B cell (primary cell): ENCODE data around the gene SLC12A7. TPM values are rescaled to one million over a fixed set of nuclear protein-coding genes. Genes with fewer than 3 reads are reported as not detected.

Source experiments
- ATAC-seq: fragments of 200-7000 bp; cut with Tn5 transposase; one replicate; pipeline ENCODE4 v1.10.0; 2021; ENCODE audit warnings: low read depth, mild to moderate bottlenecking, moderate number of reproducible peaks, moderate library complexity
- CTCF ChIA-PET: fragments of 350-600 bp; sonication (Branson Sonifier 250); formaldehyde crosslinking; loops from one replicate; lab custom pipeline; 2021; ENCODE audit warnings: antibody characterized with exemption, inconsistent platforms; lab: Charles Lee
- POLR2A ChIA-PET: fragments of 350-600 bp; sonication (Branson Sonifier 250); formaldehyde crosslinking; loops from one replicate; lab custom pipeline; 2021; ENCODE audit warnings: antibody characterized with exemption; lab: Charles Lee
- DNase-seq: peaks from one replicate; pipeline ENCODE4 v3.0.0; 2013
- H2AFZ ChIP-seq: 2 replicates; pipeline ENCODE4 v1.6.1; 2012; ENCODE audit warnings: mild to moderate bottlenecking, low read depth, low read length; ENCODE audit not compliant: insufficient read depth, poor library complexity, severe bottlenecking
- H3K27ac ChIP-seq, 2 donors: 1 replicate in 1 of 2; 2 replicates in 1 of 2; pipeline ENCODE4 v1.5.1; 2012 to 2013; ENCODE audit warnings: low read length in 2 of 2, mild to moderate bottlenecking in 2 of 2, moderate library complexity in 1 of 2
- H3K27me3 ChIP-seq, 4 experiments: fragments of 200-600 bp in 1 of 4; sonication (generic) in 1 of 4; replicated peaks in 1 of 4; 1 replicate in 2 of 4; 2 replicates in 2 of 4; pipeline versions ENCODE4 v1.6.1 to v1.7.0; 2013 to 2016; ENCODE audit warnings: low read length in 3 of 4, mild to moderate bottlenecking in 2 of 4, mixed read lengths in 1 of 4, moderate library complexity in 1 of 4; ENCODE audit not compliant: insufficient read depth in 4 of 4, control insufficient read depth in 3 of 4; ENCODE audit errors: control extremely low read depth in 1 of 4
- H3K36me3 ChIP-seq, 2 experiments: replicated peaks in 1 of 2; 1 replicate in 1 of 2; 2 replicates in 1 of 2; pipeline versions ENCODE4 v1.6.1 to v1.7.1; 2013; ENCODE audit warnings: low read length in 1 of 2; ENCODE audit not compliant: insufficient read depth in 2 of 2, control insufficient read depth in 1 of 2; ENCODE audit errors: control extremely low read depth in 1 of 2, extremely low read depth in 1 of 2
- H3K4me1 ChIP-seq, 2 donors: fragments of 200-600 bp in 1 of 2; sonication (generic) in 1 of 2; 1 replicate in 1 of 2; 2 replicates in 1 of 2; pipeline versions ENCODE4 v1.5.1 to v1.6.1; 2013 to 2017; ENCODE audit warnings: low read length in 2 of 2; ENCODE audit not compliant: control insufficient read depth in 2 of 2, insufficient read depth in 2 of 2
- H3K4me2 ChIP-seq: replicated peaks from 2 replicates; pipeline ENCODE3; 2012; ENCODE audit warnings: mild to moderate bottlenecking, low read depth, low read length; ENCODE audit not compliant: poor library complexity, severe bottlenecking
- H3K4me3 ChIP-seq, 5 experiments: fragments of 200-600 bp in 1 of 5; sonication (generic) in 1 of 5; 1 replicate in 3 of 5; 2 replicates in 2 of 5; pipeline versions ENCODE4 v1.5.1 to v1.7.0; 2011 to 2016; ENCODE audit warnings: low read length in 4 of 5, mild to moderate bottlenecking in 4 of 5, low read depth in 2 of 5, control low read depth in 1 of 5, moderate library complexity in 1 of 5; ENCODE audit not compliant: insufficient read depth in 1 of 5; ENCODE audit errors: control extremely low read depth in 1 of 5, extremely low read depth in 1 of 5
- H3K79me2 ChIP-seq: fragments of 200-600 bp; sonication (generic); one replicate; pipeline ENCODE4 v1.6.0; 2016; ENCODE audit warnings: low read length; ENCODE audit not compliant: control insufficient read depth, insufficient read depth
- H3K9ac ChIP-seq: fragments of 200-600 bp; sonication (generic); 2 replicates; pipeline ENCODE4 v1.6.1; 2017; ENCODE audit warnings: mild to moderate bottlenecking, low read length, moderate library complexity
- H3K9me3 ChIP-seq, 3 donors: one replicate each; pipeline versions ENCODE4 v1.6.1 to v1.7.1; 2013; ENCODE audit warnings: low read length in 2 of 3; ENCODE audit not compliant: control insufficient read depth in 2 of 3, insufficient read depth in 1 of 3; ENCODE audit errors: control extremely low read depth in 1 of 3
- H4K20me1 ChIP-seq: 2 replicates; pipeline ENCODE4 v1.6.0; 2012; ENCODE audit warnings: mild to moderate bottlenecking, low read length; ENCODE audit not compliant: insufficient read depth, control insufficient read depth, poor library complexity, severe bottlenecking
- H3K27ac Mint-ChIP-seq: one replicate; pipeline ENCODE4 v1.8.0; 2021; ENCODE audit warnings: mixed read lengths
- H3K27me3 Mint-ChIP-seq: one replicate; pipeline ENCODE4 v1.8.0; 2021; ENCODE audit warnings: mixed read lengths
- H3K4me1 Mint-ChIP-seq: one replicate; pipeline ENCODE4 v1.8.0; 2021; ENCODE audit warnings: mixed read lengths
- H3K4me3 Mint-ChIP-seq: one replicate; pipeline ENCODE4 v1.8.0; 2021; ENCODE audit warnings: mixed read lengths
- H3K9me3 Mint-ChIP-seq: one replicate; pipeline ENCODE4 v1.8.0; 2022; ENCODE audit warnings: mixed read lengths; ENCODE audit not compliant: insufficient read depth
- EZH2 ChIP-seq: IDR thresholded peaks from 2 replicates; pipeline ENCODE4 v1.6.1; 2012; ENCODE audit warnings: borderline replicate concordance, low read depth, mild to moderate bottlenecking, moderate library complexity, low read length; ENCODE audit not compliant: insufficient read depth, poor library complexity, severe bottlenecking
- WGBS: methylation state at CpG from one replicate; pipeline ENCODE4 v1.1.5; 2013; ENCODE audit warnings: missing lambda C conversion rate; ENCODE audit not compliant: insufficient coverage; 5-methylcytosine and 5-hydroxymethylcytosine counted together
- intact Hi-C: fragments of 100-400 bp; cut with micrococcal nuclease; formaldehyde crosslinking; loops from one replicate; pipeline ENCODE4 v1.10.0; 2022
- polyA plus RNA-seq: library from polyadenylated mRNA; depleted of rRNA; stranded (reverse); fragments of >200 nt; gene quantifications from 2 replicates; pipeline ENCODE4 v1.2.3, GENCODE V29; 2012
- total RNA-seq, 2 donors: library from RNA; stranded (reverse); fragments of 120-200 nt in 1 of 2; gene quantifications; 1 replicate in 1 of 2; 2 replicates in 1 of 2; pipeline versions ENCODE4 v1.2.3 to v1.2.4, GENCODE V29; 2013 to 2022
- TF ChIP-seq, protein P1 (sequence below): fragments of 200-600 bp; IDR thresholded peaks from one replicate; pipeline ENCODE4 v1.8.0; 2022; ENCODE audit warnings: antibody characterized with exemption, mild to moderate bottlenecking

SLC12A7 gene
- total and polyA plus RNA-seq, 2 donors (not counting 1 experiment from before 2014, with no cell fraction given), result 25.5 to 34.4 TPM

DNA sequence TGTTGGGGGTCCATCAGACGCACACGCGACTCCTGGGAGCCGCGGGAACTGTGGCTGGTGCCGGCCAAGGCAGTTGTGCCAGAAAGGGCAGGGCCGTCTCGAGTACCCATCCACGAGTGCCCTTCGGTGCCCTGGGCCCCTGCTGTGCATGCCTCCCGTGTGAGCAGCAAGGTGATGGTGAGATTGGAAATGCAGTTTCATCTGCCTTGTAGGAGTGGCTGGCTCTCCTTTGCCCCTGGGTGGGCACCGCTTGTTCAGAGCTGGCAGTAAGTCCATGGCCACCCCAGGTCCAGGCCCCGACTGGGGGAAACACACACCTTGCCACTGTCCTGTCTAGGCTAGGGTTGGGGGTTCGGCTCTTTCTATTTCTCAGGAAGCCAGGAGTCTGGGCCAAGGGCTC, 97.5 kb downstream of the SLC12A7 start:
- Histone ChIP-seq H3K27me3 (peaks cover 0 to 24% (median 10%) of the 10 kb centered on the region in 4 experiments), H3K36me3 (no peaks in the 10 kb centered on the region), H3K4me1 (peaks cover 6 to 9% of the 10 kb centered on the region in 2 donors), H4K20me1 (no peaks in the 10 kb centered on the region), H3K4me2 (no peak overlapping the region), H3K27ac (no peak overlapping the region), H3K4me3 (no peak overlapping the region), H3K79me2 (no peaks in the 10 kb centered on the region), H3K9ac (no peak overlapping the region), H3K9me3 (peaks cover 0 to 3% (median 0%) of the 10 kb centered on the region in 3 donors), H2AFZ (no peak overlapping the region)
- Mint-ChIP-seq H3K27me3 (peaks cover 26% of the 10 kb centered on the region), H3K9me3 (no peaks in the 10 kb centered on the region), H3K4me3 (no peak overlapping the region), H3K4me1 (peaks cover 5% of the 10 kb centered on the region), H3K27ac (no peak overlapping the region)
- ATAC-seq, result no peak
- DNase-seq, result no peak
- POLR2A ChIA-PET, result no interaction called here
- no peak for TF ChIP-seq EZH2
- TF ChIP-seq, protein P1, sequence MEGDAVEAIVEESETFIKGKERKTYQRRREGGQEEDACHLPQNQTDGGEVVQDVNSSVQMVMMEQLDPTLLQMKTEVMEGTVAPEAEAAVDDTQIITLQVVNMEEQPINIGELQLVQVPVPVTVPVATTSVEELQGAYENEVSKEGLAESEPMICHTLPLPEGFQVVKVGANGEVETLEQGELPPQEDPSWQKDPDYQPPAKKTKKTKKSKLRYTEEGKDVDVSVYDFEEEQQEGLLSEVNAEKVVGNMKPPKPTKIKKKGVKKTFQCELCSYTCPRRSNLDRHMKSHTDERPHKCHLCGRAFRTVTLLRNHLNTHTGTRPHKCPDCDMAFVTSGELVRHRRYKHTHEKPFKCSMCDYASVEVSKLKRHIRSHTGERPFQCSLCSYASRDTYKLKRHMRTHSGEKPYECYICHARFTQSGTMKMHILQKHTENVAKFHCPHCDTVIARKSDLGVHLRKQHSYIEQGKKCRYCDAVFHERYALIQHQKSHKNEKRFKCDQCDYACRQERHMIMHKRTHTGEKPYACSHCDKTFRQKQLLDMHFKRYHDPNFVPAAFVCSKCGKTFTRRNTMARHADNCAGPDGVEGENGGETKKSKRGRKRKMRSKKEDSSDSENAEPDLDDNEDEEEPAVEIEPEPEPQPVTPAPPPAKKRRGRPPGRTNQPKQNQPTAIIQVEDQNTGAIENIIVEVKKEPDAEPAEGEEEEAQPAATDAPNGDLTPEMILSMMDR, result no peak
- CTCF ChIA-PET, result no interaction called here
- intact Hi-C loops, result no loop called here
- WGBS, result 95% methylated on average over 14 of the region's 14 CpGs

DNA sequence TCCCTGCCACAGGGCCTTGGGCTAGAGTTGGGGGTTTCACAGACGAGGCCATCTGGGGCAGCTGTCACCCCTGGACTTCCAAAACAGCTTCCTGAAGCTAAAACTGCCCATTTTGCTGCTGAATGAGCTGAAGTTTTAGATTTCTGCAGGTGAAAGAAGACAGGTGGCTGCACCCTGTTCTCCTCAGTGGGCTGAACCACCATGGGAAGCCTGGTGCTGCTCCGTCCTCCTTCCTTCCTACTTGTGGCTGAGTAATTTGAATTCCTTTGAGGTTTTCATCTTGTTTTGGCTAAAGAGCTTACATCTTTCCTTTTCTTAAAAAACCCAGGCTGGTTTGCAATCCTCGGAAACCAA, 97.9 kb downstream of the SLC12A7 start:
- no peak for TF ChIP-seq EZH2
- TF ChIP-seq, protein P1, result no peak
- Mint-ChIP-seq H3K9me3 (no peaks in the 10 kb centered on the region), H3K4me3 (no peak overlapping the region), H3K4me1 (peaks cover 5% of the 10 kb centered on the region), H3K27ac (no peak overlapping the region), H3K27me3 (peaks cover 26% of the 10 kb centered on the region)
- intact Hi-C loops, result no loop called here
- Histone ChIP-seq H3K4me3 (no peak overlapping the region), H3K27ac (no peak overlapping the region), H3K9me3 (peaks cover 0 to 3% (median 0%) of the 10 kb centered on the region in 3 donors), H3K9ac (no peak overlapping the region), H4K20me1 (no peaks in the 10 kb centered on the region), H3K79me2 (no peaks in the 10 kb centered on the region), H3K36me3 (no peaks in the 10 kb centered on the region), H3K27me3 (peaks cover 0 to 24% (median 10%) of the 10 kb centered on the region in 4 experiments), H3K4me1 (peaks cover 6 to 12% of the 10 kb centered on the region in 2 donors), H2AFZ (no peak overlapping the region), H3K4me2 (no peak overlapping the region)
- ATAC-seq (no peak), DNase-seq (no peak)
- WGBS, result 94% methylated on average over 2 of the region's 3 CpGs
- CTCF ChIA-PET, result no interaction called here
- POLR2A ChIA-PET, result no interaction called here
